ENCODE measurements around the gene UNC13D. TPM values are rescaled to one million over a fixed set of nuclear protein-coding genes. Genes with fewer than 3 reads are reported as not detected.
"Not testable (repeated sequence)": the region's sequence is repeated elsewhere in the genome, so short reads cannot be mapped to it uniquely, and the experiment has no call there.

UNC13D gene
- total and polyA plus RNA-seq, 7 experiments from 2014 or later = 44.5 to 201 (median 149) TPM

DNA sequence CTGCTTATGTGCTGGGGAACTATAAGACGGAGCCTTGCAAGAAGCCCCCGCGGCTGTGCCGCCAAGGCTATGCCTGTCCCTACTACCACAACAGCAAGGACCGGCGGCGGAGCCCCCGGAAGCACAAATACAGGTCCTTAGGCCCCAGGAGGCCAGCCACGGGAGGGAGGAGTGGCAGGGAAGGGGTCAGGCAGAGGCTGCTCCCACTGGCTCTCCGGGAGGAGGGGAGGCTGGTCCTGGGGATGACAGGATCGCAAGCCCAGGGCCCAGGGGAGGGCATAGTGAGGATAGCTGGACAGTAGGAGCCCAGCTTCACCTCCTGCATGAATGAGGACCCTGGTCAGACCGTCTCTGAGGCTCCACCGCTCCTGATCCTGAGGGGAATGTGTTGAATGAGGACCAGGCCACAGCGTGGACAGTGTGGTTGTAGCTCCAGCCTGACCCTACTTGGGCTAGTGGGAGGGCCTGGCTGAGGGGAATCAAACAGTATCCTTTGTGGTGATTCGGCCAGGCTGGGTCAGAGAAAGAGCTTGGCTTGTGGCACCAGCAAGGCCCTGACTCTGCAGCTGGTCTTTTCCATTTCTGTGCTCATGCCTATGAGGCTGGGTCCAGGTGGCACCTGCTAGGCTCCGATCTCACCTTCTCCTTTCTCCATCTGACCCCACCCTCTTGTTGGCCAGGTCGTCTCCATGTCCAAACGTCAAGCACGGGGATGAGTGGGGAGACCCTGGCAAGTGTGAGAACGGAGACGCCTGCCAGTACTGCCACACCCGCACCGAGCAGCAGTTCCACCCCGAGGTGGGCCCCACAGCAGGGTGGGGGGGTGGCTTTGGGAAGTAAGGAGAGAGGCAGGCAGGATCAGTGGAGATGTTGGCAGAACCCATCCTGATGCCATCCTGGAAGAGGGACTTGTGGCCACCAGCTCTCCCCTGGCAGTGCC lies 30.9 kb downstream of the UNC13D start:
- Histone ChIP-seq H3K9me3 (ENCODE audit: control insufficient read depth in 2 of 3, low read length in 3 of 3) (no peaks in the 10 kb centered on the region), H3K36me3 (ENCODE audit: control insufficient read depth in 2 of 3, insufficient read depth in 3 of 3, low read length in 3 of 3) (peaks cover 0 to 90% (median 0%) of the 10 kb centered on the region in 3 experiments), H3K27ac (ENCODE audit: low read depth, low read length) (no peak overlapping the region), H3K4me3 (ENCODE audit: low read length) (no peak overlapping the region), H3K27me3 (ENCODE audit: control insufficient read depth in 2 of 2, insufficient read depth in 2 of 2, low read length in 2 of 2) (no peaks in the 10 kb centered on the region), H3K4me1 (ENCODE audit: control insufficient read depth in 2 of 2, insufficient read depth in 2 of 2, low read length in 2 of 2) (no peaks in the 10 kb centered on the region)
- Mint-ChIP-seq H3K36me3 (peaks cover 0 to 11% (median 0%) of the 10 kb centered on the region in 5 donors), H3K9me3 (no peaks in the 10 kb centered on the region), H3K27ac (peak overlapping the region in 1 of 9 donors; percentile 65), H3K4me3 (no peak overlapping the region), H3K27me3 (no peaks in the 10 kb centered on the region), H3K4me1 (peaks cover 0 to 6% (median 0%) of the 10 kb centered on the region in 7 donors)
- no peak for DNase-seq
- ChIA-PET POLR2A (interaction anchor here (0.8 to 1.6 kb wide), 3 partner anchors 26 to 33 kb away, joined by 3 to 4 read pairs (median 3); a partner anchor contains a TSS), CTCF (interaction anchor here (0.7 kb wide), 1 partner anchor 49 kb away, joined by 3 read pairs; no protein-coding TSS in a partner anchor)
- intact Hi-C loops (cut with micrococcal nuclease) = no loop called here
- no peak for ATAC-seq

DNA sequence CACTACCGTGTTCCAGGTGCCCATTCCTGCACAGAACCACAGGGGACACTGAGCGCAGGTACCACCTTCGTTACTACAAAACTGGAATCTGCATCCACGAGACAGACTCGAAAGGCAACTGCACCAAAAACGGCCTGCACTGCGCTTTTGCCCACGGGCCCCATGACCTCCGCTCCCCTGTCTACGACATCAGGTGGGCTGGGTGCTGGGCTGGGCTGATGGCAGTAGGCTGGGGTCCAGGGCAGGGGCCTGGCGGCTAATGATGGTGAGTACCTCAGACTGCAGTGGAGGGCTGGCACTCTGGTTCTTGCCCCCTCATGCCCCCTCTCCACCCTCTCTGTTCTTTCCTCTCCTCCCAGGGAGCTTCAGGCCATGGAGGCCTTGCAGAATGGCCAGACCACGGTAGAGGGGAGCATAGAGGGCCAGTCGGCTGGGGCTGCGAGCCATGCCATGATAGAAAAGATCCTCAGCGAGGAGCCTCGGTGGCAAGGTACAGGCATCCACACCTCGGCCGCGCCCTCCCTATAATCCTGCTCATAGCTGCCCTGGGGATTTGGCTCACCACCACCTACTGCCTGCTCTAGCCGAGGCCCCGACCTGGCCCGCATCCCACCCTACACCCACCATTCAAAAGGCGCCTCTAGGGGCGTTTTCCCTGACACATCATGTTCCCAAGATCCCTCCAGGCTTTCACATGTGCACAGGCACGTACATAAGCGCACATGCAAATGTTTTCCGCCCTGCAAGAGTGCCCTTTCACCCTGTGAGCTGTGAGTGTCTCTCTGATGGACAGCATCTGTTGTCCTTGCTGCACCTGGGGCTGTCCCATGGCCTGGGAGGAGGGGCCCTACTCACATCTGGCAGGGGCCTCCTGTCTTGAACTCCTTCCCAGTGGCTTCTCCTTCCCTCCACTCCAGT lies 31.8 kb downstream of the UNC13D start:
- H3K9me3 ChIP-seq (ENCODE audit: control insufficient read depth in 2 of 3, low read length in 3 of 3) = no peaks in the 10 kb centered on the region
- ATAC-seq (no peak), DNase-seq (no peak)
- Mint-ChIP-seq H3K27ac (peak overlapping the region in 1 of 9 donors; percentile 65), H3K4me1 (peaks cover 0 to 6% (median 4%) of the 10 kb centered on the region in 7 donors), H3K36me3 (peaks cover 0 to 11% (median 0%) of the 10 kb centered on the region in 5 donors), H3K9me3 (no peaks in the 10 kb centered on the region), H3K4me3 (no peak overlapping the region), H3K27me3 (no peaks in the 10 kb centered on the region)
- no peaks in the 10 kb centered on the region for H3K27me3 ChIP-seq (ENCODE audit: control insufficient read depth in 2 of 2, insufficient read depth in 2 of 2, low read length in 2 of 2)
- no peaks in the 10 kb centered on the region for H3K4me1 ChIP-seq (ENCODE audit: control insufficient read depth in 2 of 2, insufficient read depth in 2 of 2, low read length in 2 of 2)
- ChIA-PET POLR2A (interaction anchor here (0.6 to 1.6 kb wide), 3 partner anchors 22 to 32 kb away, joined by 3 to 4 read pairs (median 3); a partner anchor contains a TSS), CTCF (no interaction called here)
- H3K27ac ChIP-seq (ENCODE audit: low read depth, low read length) = no peak overlapping the region
- intact Hi-C loops (cut with micrococcal nuclease) = no loop called here
- no peak overlapping the region for H3K4me3 ChIP-seq (ENCODE audit: low read length)
- peaks cover 0 to 80% (median 0%) of the 10 kb centered on the region in 3 experiments for H3K36me3 ChIP-seq (ENCODE audit: control insufficient read depth in 2 of 3, insufficient read depth in 3 of 3, low read length in 3 of 3)

DNA sequence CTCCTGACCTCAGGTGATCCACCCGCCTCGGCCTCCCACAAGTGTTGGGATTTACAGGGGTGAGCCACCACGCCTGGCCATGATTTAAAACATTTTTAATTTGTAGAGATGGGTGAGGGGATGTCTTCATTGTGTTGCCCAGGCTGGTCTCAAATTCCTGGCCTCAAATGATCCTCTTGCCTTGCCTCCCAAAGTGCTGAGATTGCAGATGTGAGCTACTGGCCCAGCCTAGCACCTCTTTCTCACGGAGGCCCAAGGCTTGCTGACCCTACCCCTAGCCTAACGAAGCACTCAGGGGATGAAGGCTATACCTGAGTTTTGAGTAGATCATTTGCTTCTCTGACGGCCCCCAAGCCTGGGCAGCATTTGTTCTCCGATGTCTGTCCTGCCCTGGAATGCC lies 33.0 kb downstream of the UNC13D start:
- Mint-ChIP-seq H3K4me1 (peaks cover 0 to 6% (median 4%) of the 10 kb centered on the region in 7 donors), H3K9me3 (no peaks in the 10 kb centered on the region), H3K27ac (no peak overlapping the region), H3K27me3 (no peaks in the 10 kb centered on the region), H3K4me3 (no peak overlapping the region), H3K36me3 (peaks cover 0 to 11% (median 0%) of the 10 kb centered on the region in 5 donors)
- DNase-seq (no peak), ATAC-seq (no peak)
- Histone ChIP-seq H3K36me3 (ENCODE audit: control insufficient read depth in 2 of 3, insufficient read depth in 3 of 3, low read length in 3 of 3) (peaks cover 0 to 68% (median 0%) of the 10 kb centered on the region in 3 experiments), H3K27me3 (ENCODE audit: control insufficient read depth in 2 of 2, insufficient read depth in 2 of 2, low read length in 2 of 2) (no peaks in the 10 kb centered on the region), H3K4me3 (ENCODE audit: low read length) (no peak overlapping the region), H3K27ac (ENCODE audit: low read depth, low read length) (no peak overlapping the region), H3K4me1 (ENCODE audit: control insufficient read depth in 2 of 2, insufficient read depth in 2 of 2, low read length in 2 of 2) (no peaks in the 10 kb centered on the region), H3K9me3 (ENCODE audit: control insufficient read depth in 2 of 3, low read length in 3 of 3) (no peaks in the 10 kb centered on the region)
- ChIA-PET CTCF (no interaction called here), POLR2A (no interaction called here)
- intact Hi-C loops (cut with micrococcal nuclease) = no loop called here

DNA sequence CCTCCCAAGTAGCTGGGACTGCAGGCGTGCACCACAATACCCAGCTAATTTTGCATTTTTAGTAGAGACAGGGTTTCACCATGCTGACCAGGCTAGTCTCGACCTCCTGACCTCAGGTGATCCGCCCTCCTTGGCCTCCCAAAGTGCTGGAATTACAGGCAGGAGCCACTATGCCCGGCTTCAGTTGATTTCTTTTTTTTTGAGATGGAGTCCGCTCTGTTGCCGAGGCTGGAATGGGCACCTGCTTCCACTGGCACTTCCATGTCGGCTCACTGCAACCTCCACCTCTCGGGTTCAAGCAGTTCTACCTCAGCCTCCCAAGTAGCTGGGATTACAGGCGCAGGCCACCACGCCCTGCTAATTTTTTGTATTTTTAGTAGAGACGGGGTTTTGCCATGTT lies 33.4 kb downstream of the UNC13D start:
- peaks cover 0 to 65% (median 0%) of the 10 kb centered on the region in 3 experiments for H3K36me3 ChIP-seq (ENCODE audit: control insufficient read depth in 2 of 3, insufficient read depth in 3 of 3, low read length in 3 of 3)
- H3K4me3 Mint-ChIP-seq; ATAC-seq; DNase-seq; H3K9me3 Mint-ChIP-seq; H3K27me3 Mint-ChIP-seq; POLR2A ChIA-PET; CTCF ChIA-PET; H3K27ac ChIP-seq (ENCODE audit: low read depth, low read length); H3K4me3 ChIP-seq (ENCODE audit: low read length); intact Hi-C loops (cut with micrococcal nuclease); H3K27me3 ChIP-seq (ENCODE audit: control insufficient read depth in 2 of 2, insufficient read depth in 2 of 2, low read length in 2 of 2); H3K4me1 Mint-ChIP-seq; H3K27ac Mint-ChIP-seq; H3K4me1 ChIP-seq (ENCODE audit: control insufficient read depth in 2 of 2, insufficient read depth in 2 of 2, low read length in 2 of 2); H3K9me3 ChIP-seq (ENCODE audit: control insufficient read depth in 2 of 3, low read length in 3 of 3): not testable (repeated sequence)
- peaks cover 0 to 11% (median 0%) of the 10 kb centered on the region in 5 donors for H3K36me3 Mint-ChIP-seq

DNA sequence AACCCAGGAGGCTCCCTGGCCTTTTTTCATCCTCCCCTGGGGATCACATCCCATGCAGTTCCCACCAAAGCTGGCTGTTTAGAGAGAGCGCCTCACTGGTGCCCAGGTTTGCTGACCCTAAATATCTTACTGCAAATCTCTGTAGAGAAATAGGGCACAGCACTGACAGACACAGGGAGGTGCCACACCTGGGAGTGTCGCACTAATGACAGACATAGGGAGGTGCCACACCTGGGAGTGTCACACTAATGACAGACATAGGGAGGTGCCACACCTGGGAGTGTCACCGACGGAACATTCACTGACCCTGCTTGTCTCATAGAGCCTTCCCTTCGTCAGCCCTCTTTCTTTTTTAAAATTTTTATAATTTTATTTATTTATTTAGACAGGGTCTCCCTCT lies 34.0 kb downstream of the UNC13D start:
- DNase-seq (no peak), ATAC-seq (no peak)
- H3K9me3 Mint-ChIP-seq = no peaks in the 10 kb centered on the region
- POLR2A ChIA-PET = no interaction called here
- Histone ChIP-seq H3K9me3 (ENCODE audit: control insufficient read depth in 2 of 3, low read length in 3 of 3) (no peaks in the 10 kb centered on the region), H3K27ac (ENCODE audit: low read depth, low read length) (no peak overlapping the region), H3K27me3 (ENCODE audit: control insufficient read depth in 2 of 2, insufficient read depth in 2 of 2, low read length in 2 of 2) (no peaks in the 10 kb centered on the region), H3K4me1 (ENCODE audit: control insufficient read depth in 2 of 2, insufficient read depth in 2 of 2, low read length in 2 of 2) (no peaks in the 10 kb centered on the region), H3K4me3 (ENCODE audit: low read length) (no peak overlapping the region), H3K36me3 (ENCODE audit: control insufficient read depth in 2 of 3, insufficient read depth in 3 of 3, low read length in 3 of 3) (peaks cover 0 to 61% (median 0%) of the 10 kb centered on the region in 3 experiments)
- no peaks in the 10 kb centered on the region for H3K27me3 Mint-ChIP-seq
- CTCF ChIA-PET = no interaction called here
- H3K36me3 Mint-ChIP-seq = peaks cover 0 to 11% (median 0%) of the 10 kb centered on the region in 5 donors
- intact Hi-C loops (cut with micrococcal nuclease) = no loop called here
- peaks cover 0 to 8% (median 4%) of the 10 kb centered on the region in 7 donors for H3K4me1 Mint-ChIP-seq
- H3K4me3 Mint-ChIP-seq = no peak overlapping the region
- no peak overlapping the region for H3K27ac Mint-ChIP-seq

DNA sequence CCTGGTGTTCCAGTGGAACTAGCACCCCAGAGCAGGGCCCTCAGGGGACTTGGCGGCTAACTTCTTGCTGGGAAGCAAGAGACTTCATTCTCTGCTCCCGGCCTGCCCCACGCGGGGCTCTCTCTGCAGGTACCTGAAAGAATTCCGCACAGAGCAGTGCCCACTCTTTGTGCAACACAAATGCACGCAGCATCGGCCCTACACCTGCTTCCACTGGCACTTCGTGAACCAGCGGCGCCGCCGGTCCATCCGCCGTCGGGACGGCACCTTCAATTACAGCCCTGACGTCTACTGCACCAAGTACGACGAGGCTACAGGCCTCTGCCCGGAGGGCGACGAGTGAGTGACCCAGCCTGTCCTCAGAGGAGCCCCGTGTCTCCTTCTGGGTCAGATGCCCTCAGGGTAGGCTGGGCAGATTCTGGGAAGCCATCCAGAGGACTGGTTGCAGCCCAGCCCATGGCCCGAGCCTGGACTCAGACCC lies 34.5 kb downstream of the UNC13D start:
- H3K27ac Mint-ChIP-seq = no peak overlapping the region
- H3K9me3 ChIP-seq (ENCODE audit: control insufficient read depth in 2 of 3, low read length in 3 of 3) = no peaks in the 10 kb centered on the region
- DNase-seq (no peak), ATAC-seq (no peak)
- no peak overlapping the region for H3K4me3 ChIP-seq (ENCODE audit: low read length)
- peaks cover 0 to 55% (median 0%) of the 10 kb centered on the region in 3 experiments for H3K36me3 ChIP-seq (ENCODE audit: control insufficient read depth in 2 of 3, insufficient read depth in 3 of 3, low read length in 3 of 3)
- no peaks in the 10 kb centered on the region for H3K27me3 Mint-ChIP-seq
- H3K27me3 ChIP-seq (ENCODE audit: control insufficient read depth in 2 of 2, insufficient read depth in 2 of 2, low read length in 2 of 2) = no peaks in the 10 kb centered on the region
- no peaks in the 10 kb centered on the region for H3K9me3 Mint-ChIP-seq
- ChIA-PET CTCF (no interaction called here), POLR2A (interaction anchor here (1.0 kb wide), 1 partner anchor 33 kb away, joined by 3 read pairs; no protein-coding TSS in a partner anchor)
- peaks cover 0 to 8% (median 4%) of the 10 kb centered on the region in 7 donors for H3K4me1 Mint-ChIP-seq
- peaks cover 0 to 10% (median 0%) of the 10 kb centered on the region in 5 donors for H3K36me3 Mint-ChIP-seq
- H3K4me3 Mint-ChIP-seq = no peak overlapping the region
- no peak overlapping the region for H3K27ac ChIP-seq (ENCODE audit: low read depth, low read length)
- intact Hi-C loops (cut with micrococcal nuclease) = no loop called here
- no peaks in the 10 kb centered on the region for H3K4me1 ChIP-seq (ENCODE audit: control insufficient read depth in 2 of 2, insufficient read depth in 2 of 2, low read length in 2 of 2)

Data from naive thymus-derived CD4-positive, alpha-beta T cell (primary cell).